GM21825 (cell line): Measurements from ENCODE around the gene CDH23.

Source experiments
- ATAC-seq: cut with Tn5 transposase; IDR thresholded peaks from one replicate; pipeline ENCODE4 v1.9.1; 2021; ENCODE audit warnings: mild to moderate bottlenecking, moderate library complexity; ENCODE audit not compliant: unreplicated experiment

Gene CDH23

DNA sequence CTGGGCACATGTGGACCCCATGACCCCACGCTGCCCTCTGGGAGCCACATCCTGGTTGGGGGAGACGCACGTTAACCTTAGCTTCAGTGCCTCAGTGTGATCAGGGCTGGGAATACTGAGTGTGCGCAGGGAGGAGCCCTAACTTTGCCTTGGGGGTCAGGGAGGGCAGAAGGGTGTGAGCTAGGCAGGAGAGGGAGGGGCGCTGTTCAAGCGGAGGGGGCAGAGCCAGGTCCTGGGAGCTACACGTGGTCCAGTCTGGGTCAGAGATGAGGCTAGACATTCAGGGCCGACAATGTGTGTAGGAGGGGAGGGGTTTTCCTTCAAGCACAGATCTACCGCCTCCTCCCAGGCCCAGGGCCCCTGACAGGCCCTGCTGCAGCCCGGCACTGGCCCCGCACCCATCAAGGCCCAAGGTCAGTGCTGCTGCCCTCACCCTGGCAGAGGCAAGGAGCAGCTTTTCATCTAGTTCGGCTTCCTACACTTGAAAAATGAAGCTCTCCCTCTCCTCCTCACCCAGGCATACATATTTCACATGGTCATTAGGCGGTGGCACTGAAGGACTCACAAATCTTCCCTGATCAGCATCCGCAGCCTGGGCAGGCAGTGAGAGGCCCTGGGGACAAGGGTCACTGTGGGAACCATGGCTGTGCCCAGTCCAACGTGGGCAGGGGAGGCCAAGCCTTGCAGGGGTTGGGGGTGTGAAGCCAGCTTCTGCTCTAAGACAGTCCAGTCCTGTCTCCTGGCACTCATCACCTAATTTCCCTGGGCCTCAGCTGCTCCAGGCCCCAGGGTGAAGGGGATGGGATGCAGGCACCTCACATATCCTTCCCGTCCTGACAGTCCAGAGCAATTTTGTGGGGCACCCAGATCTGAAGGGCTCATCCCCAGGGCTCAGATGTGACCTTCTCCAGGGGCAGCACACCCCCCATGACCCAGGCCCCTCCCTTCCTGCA lies 275.6 kb downstream of the CDH23 start:
- no peak for ATAC-seq

DNA sequence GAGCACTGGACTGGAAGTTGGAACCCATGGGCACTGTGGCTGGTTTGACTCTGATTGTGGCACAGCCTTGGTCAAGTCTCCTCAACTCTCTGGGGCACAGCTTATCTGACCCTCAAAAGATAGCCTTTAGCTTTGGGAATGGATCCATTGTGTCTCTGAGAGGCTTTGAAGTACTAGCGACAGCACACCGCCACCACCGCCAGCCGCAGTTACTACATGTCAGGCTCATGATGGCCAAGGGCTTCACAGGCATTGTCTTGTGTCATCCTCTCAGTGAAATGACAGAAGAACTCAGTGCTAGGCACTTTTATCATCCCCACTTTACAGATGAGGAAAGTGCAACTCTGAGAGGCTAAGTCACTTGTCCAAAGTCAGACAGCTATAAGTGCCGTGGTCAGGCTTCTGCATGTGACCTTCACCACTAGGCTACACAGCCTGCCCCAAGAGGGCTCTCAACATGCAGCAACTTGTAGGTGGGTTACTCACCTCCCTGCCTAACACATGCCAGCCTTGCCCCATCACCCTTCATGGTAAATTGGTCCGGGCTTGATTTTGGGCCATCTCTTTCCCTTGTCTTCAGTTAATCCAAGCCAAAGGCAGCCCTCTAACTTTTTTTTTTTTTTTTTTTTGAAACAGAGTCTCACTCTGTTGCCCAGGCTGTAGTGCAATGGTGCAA lies 278.7 kb downstream of the CDH23 start:
- ATAC-seq = no peak

DNA sequence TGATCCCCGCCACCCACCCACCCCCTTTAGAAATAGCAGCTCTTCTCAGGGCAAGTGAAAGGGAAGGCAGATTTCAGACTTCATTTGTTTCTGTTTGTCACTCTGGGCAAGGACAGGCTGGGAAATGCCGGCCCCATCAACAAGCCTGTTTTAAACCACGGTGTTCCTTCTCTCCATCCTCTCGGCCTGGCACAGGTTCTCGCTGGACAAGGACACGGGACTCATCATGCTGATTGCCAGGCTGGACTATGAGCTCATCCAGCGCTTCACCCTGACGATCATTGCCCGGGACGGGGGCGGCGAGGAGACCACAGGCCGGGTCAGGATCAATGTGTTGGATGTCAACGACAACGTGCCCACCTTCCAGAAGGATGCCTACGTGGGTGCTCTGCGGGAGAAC lies 280.5 kb downstream of the CDH23 start:
- ATAC-seq = no peak

DNA sequence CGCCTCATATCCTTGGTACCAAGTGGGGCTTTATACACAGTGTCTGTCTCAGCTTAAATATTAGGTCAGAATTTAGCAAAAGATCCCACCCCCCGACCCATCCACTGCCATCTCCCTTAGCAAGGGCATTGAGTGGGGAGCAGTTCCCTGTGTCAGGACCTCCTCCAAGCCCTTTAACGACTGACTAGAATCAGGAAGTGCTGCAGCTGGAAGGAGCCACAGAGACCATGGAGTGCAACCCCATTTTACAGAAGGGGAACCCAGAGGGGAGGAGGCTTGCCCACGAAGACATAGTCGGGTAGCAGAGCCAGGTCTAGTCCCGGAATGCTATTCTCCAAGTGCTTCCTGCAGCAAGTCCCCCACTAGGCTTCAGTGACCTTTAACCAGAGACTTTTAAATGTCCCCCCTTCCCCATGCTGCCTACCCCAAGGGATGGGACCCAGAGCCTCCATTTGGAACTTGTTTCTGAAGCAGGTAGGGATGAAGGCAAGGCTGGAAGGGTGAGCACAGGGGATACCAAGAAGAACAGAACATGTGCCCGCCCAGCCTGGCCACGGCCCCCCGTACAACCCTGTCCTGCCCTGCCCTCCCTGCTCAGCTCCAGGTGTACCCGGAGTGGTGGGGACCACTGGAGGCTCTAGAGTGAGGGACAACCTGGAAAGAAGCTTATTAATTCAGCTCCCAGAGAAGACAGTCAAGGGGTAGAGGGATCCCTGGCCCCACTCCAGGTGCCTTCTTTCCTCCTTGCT lies 281.5 kb downstream of the CDH23 start:
- ATAC-seq = no peak

DNA sequence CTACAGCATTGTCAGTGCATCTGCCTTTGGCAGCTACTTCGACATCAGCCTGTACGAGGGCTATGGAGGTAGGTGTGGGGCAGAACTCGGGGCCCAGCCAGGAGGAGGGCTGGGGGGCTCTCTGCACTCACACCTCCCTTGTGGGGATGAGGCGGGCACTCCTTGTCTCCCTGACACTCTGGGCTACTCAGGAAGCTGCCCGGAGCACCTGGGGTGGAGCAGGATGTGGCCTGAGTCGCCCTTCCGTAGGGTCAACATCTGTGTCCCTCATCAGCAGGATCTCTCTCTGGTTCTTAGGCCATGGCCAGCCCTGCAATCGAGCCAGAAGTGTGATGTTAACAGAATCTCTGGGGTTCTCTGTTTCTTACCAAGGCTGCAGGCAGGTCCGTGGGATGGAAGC lies 282.7 kb downstream of the CDH23 start:
- ATAC-seq = no peak

DNA sequence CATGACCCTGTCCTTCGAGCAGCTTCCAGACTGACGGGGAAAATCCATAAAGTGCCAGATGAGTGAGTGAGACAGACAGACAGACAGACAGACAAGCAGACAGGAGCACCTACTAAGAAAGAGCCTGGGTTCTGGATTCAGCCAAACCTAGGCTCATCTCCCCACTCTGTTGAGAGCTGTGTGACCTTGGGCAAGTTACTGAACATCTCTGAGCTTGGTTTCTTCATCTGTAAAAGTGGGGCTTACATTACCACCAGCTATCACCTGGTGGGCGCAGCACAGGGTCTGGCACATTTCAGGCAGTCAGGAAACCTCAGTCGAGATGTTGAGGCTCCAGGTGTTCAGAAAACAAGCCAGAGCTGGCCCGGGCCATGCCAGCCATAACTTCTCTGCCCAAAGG lies 285.3 kb downstream of the CDH23 start:
- ATAC-seq = no peak

DNA sequence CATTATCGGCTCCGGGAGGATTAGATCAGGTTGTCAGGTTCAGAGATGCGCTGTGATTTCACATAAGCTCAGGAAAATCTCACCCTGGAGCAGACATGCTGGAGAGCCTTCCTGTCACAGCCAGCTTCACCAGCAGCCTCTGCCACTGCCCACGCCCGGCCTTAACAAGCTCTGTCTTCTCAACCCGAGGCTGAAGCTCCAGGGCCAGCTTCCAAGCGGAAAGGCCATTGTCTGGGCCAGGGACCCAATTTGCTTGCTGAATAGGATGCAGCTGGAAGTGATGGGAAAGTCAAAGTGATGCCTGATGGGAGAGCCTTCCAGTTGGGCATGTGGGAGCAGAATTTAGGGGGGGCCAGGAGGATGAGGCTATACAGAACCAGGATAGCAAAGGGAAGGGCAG lies 286.6 kb downstream of the CDH23 start:
- ATAC-seq = no peak

DNA sequence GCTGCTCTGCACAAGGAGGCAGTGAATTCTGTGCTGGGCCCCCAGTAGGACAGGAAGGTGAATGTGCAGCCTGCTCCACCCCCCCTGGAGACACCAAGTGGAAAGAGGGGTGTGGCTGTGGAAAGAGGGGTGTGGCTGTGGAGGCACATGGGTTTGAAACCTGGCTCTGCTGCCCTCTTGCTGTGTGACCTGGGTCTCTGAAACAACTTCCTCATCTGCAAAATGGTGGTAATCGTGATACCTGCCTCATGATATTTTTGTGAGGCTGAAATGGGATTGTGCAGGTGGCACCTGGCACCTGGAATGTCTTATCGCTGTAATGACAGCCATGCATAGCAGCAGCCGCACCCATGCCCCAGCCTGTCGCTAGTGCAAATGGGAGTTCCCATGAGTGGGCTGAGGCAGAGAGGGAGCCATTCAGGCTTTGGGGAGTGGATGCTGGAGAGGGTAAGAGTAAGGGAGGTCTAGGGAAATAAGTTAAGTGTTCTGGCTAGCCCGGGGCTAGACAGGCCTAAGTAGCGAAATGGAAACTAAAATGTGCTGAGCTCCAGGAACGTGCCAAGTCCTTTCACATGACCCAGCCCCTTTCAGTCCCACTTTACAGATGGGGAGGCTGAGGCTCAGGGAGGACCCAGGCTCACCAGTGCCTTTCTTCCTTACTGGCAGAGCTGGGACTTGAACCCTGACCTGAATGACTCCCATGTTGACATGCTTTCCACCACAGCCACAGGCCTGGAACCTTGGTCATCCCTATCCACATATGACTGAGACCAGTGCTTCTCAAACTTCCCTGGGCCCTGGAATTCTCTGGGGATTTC lies 287.8 kb downstream of the CDH23 start:
- ATAC-seq = no peak

DNA sequence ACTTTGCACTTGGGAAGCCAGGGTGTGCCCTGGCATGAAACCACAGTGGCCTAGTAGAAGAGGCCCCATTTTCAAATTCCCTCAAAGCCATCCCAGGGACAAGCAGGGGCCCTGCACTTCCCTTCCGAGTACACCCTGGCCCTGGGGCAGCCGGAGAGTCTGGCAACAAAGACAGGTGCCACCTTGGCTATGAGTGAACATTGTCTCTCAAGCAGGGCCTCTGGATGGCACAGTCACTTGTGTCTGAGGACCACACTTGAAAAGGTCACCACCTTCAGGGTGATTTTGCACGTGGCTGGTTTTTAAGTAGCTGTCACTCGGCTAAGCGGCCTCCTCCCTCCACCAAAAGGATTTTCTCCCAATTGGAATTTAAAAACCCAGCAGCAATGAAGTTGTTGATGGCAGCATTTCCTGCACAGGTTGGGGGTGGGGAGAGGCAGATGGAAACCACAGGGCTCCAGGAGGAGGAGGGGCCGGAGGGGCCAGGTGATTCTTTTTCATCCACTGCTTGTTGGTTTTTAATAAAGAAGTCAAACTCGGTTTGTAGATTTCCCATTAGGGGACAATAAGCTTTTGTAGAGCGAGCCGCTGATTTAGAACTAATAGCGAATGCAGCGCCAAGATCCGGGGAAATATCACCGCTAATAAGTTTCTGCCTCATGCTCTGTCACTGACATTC lies 289.0 kb downstream of the CDH23 start:
- no peak for ATAC-seq

DNA sequence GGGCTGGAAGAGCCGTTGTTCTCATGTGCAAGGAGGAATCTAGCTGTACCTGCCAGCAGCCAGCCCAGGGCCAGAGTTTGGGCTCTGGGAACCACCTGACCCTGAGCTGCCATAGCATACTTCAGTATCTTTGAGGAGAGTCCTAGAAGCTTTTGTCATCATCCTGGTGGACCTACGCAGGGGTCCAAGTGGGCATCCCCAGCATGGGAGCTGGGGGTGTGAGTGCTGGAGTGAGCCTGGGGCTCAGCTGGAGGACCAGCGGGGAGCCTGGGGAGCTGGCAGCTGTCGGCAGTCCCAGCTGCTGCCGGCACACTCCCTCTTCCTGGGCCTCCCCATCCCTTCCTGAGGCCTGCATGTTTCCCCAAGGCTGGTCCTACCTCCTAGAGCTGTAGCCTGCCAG lies 290.4 kb downstream of the CDH23 start:
- ATAC-seq = no peak

DNA sequence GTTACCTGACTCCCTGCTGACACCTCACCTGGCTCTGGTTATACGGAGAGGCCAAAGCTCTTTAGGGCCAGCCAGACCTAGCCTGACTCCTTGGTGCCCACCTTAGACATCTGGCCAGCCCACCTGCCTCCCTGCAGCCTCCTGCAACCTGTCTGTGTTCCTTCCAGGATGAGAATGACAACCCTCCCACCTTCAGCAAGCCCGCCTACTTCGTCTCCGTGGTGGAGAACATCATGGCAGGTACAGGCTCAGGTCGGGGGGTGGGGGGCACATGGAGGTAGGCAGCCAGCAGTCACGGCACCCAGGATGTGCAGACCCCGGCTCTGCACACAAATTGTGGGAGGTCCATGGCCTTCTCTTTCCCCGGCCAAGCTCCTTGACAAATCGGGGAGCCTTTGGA lies 290.8 kb downstream of the CDH23 start:
- ATAC-seq = no peak

DNA sequence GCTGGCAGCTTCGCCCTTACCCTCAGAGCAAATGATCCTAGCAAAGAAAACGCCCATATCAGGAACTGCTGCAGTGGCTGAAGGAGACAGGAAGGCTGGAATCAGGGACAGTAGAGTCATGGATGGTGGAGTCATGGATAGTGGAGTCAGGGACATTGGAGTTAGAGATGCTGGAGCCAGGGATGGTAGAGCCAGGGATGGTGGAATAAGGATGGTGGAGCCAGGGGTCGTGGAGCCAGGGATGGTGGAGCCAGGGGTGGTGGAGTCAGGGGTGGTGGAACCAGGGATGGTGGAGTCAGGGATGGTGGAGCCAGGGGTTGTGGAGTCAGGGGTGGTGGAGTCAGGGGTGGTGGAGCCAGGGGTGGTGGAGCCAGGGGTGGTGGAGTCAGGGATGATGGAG lies 291.5 kb downstream of the CDH23 start:
- ATAC-seq = no peak

DNA sequence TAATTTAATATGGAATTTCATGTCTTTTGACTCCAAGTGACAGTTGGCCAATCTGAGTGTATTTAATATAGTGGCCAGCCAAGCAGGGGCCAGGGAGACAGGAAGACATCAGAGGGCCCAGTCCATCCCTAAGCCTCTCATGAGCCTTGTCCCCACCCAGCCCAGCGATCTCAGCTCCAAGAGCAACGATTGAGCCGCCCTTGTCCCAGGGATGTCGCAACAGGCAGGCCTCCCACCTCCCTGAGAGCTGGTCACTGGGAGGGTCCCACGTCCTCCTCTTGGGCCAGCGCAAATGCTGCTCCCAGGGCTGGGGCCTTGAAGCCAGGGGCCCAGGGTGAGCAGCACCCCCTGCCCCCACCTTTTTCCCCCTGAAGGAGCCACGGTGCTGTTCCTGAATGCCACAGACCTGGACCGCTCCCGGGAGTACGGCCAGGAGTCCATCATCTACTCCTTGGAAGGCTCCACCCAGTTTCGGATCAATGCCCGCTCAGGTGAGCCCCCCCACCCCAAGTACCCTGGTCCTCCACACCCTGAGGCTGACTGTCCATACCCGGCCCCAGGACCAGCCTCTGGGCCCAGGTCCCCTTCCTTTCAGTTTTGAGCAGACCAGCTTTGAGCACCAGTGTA lies 293.5 kb downstream of the CDH23 start:
- no peak for ATAC-seq

DNA sequence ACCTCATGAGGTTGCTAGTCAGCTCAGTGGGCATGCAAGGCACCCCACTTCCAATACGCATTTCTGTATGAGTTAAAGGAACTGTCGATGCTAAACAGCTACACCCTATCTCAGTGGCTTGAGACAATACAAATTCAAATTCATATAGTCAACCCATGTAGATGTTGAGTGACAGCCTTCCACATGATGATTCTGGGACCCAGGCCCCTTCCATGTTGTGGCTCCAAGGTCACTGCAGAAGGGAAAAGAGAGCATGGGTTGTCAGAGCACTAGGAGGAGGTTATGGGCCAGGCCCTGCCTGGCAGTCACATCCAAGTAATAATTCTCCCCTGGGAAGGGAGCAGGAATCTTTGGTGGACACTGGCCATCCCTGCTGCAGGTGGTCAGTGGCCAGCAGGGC lies 294.7 kb downstream of the CDH23 start:
- no peak for ATAC-seq

DNA sequence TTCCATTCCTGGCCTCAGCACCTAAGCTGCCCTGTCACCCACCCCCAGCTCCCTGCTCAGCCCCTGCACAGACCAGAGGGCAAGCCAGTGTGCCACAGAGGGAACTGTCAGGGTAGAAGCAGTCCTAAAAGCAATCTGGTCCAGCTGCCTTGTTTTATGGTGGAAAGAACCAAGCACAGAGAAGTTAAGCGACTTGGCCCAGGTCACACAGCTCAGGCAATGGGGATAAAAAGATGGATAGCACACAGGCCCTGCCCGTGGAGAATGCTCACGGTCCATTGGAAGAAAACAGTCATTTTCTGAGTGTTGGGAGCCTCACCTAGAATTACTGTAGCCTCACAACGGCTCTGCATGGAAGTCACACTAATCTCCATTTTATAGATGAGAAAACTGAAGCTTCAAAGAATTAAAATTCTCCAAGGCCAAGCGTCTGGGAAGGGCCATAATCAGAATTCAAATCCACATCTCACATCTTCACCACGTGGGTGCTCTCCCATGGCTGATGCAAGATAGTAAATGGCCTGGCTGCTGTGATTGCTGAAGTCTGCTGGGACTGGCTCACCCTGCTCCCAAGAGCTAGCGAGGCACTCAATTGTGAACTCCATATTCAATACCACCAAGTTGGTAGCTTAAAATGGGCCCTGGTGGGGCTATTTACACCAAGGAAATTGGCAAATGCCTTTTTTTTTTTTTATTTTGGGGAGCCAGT lies 296.0 kb downstream of the CDH23 start:
- no peak for ATAC-seq

DNA sequence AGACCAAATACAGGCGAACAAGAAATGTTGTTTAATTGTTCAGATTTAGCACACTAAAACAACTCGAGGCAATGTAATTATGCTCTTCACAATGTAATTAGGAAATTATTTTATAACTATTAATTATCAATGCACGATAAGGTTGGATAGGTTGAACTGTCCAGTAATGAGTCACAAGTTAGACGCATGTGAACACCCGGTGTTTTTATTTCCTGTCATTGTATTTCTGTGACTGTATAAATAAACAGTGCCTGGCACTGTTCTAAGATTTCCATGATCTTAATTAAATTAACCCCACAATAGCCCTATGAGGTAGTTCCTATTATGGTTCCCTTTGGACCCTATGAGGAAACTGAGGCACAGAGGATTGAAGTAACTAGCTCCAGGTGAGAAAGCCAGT lies 296.7 kb downstream of the CDH23 start:
- ATAC-seq = no peak

DNA sequence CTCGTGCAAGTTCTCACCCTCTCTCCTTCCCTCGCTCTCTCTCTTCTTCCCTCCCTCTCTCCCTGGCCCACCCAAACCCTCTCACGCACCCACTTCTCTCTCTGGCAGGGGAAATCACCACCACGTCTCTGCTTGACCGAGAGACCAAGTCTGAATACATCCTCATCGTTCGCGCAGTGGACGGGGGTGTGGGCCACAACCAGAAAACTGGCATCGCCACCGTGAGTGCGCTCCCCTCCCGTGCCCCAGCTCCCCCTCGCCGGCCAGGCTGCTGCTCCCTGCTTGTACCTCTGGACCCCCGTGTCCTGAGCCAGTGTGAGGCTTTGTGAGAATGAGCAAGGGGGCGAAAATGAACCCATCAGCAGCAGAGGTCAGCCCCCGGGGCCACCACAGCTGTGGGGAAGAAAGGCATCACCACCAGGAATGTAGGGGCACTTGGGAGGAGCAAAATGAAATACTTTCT lies 297.4 kb downstream of the CDH23 start:
- ATAC-seq = peak; percentile 16

DNA sequence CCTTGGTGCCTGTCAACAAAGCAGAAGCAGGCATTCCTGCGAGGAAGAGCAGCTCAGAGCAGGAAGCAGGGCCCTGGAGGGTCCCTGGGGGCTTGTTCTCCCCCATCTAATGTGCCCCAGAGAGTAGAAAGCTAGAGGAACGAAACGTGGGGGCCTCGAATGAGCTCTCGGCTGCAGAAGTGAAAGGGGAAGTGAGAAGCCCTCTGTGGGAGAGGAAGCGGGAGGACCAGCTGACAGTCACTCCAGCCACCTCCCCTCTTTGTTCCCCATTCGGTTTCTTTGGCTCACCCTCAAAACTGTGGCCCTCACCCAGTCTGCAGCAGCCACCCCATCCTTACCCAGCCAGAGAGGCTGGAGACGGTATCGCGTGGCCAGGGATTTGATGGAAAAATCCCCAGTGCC lies 297.8 kb downstream of the CDH23 start:
- ATAC-seq = peak; percentile 82
